Trophoblast cell (in vitro differentiated cells and primary cell): ENCODE measurements around the gene GPSM1.
A peak's percentile ranks its signal among the peaks of the same experiment; 100 is the strongest.

Experiments
- DNase-seq, 2 donors: peaks; one replicate each; pipeline ENCODE4 v3.0.0-alpha.2; 2016
- H2AFZ ChIP-seq: 2 replicates; pipeline ENCODE4 v1.6.1; 2013; ENCODE audit warnings: low read length, moderate library complexity, mild to moderate bottlenecking; ENCODE audit not compliant: insufficient read depth, poor library complexity
- H2AK5ac ChIP-seq: 2 replicates; pipeline ENCODE4 v1.6.1; 2013; ENCODE audit warnings: mild to moderate bottlenecking, low read length
- H2BK120ac ChIP-seq: 2 replicates; pipeline ENCODE4 v1.6.1; 2013; ENCODE audit warnings: low read length, mild to moderate bottlenecking, moderate library complexity; ENCODE audit not compliant: insufficient read depth, poor library complexity
- H2BK12ac ChIP-seq: 2 replicates; pipeline ENCODE4 v1.6.1; 2013; ENCODE audit warnings: mild to moderate bottlenecking, low read length, moderate library complexity
- H2BK5ac ChIP-seq: 2 replicates; pipeline ENCODE4 v1.6.1; 2013; ENCODE audit warnings: low read length, low read depth, moderate library complexity, mild to moderate bottlenecking; ENCODE audit not compliant: poor library complexity
- H3K14ac ChIP-seq: 2 replicates; pipeline ENCODE4 v1.6.1; 2013; ENCODE audit warnings: mild to moderate bottlenecking, low read length
- H3K18ac ChIP-seq: 2 replicates; pipeline ENCODE4 v1.6.1; 2013; ENCODE audit warnings: mild to moderate bottlenecking, low read length
- H3K23ac ChIP-seq: 2 replicates; pipeline ENCODE4 v1.6.1; 2013; ENCODE audit warnings: low read length
- H3K27ac ChIP-seq: 2 replicates; pipeline ENCODE4 v1.5.1; 2013; ENCODE audit warnings: low read depth, mild to moderate bottlenecking, inconsistent platforms, low read length, moderate library complexity
- H3K27me3 ChIP-seq: 2 replicates; pipeline ENCODE4 v1.6.1; 2013; ENCODE audit warnings: inconsistent platforms, mild to moderate bottlenecking, low read length, moderate library complexity; ENCODE audit not compliant: insufficient read depth
- H3K36me3 ChIP-seq, 2 experiments: 1 replicate in 1 of 2; 2 replicates in 1 of 2; pipeline ENCODE4 v1.6.1; 2013; ENCODE audit warnings: low read length in 2 of 2, mild to moderate bottlenecking in 2 of 2, moderate library complexity in 1 of 2; ENCODE audit not compliant: insufficient read depth in 2 of 2, control insufficient read depth in 1 of 2
- H3K4ac ChIP-seq: 2 replicates; pipeline ENCODE4 v1.6.1; 2013; ENCODE audit warnings: low read depth, mild to moderate bottlenecking, low read length, moderate library complexity
- H3K4me1 ChIP-seq, 2 experiments: 1 replicate in 1 of 2; 2 replicates in 1 of 2; pipeline ENCODE4 v1.6.1; 2013; ENCODE audit warnings: low read length in 2 of 2, mild to moderate bottlenecking in 2 of 2, moderate library complexity in 1 of 2; ENCODE audit not compliant: insufficient read depth in 2 of 2, control insufficient read depth in 1 of 2
- H3K4me2 ChIP-seq: 2 replicates; pipeline ENCODE4 v1.6.1; 2013; ENCODE audit warnings: inconsistent platforms, mild to moderate bottlenecking, low read length, moderate library complexity
- H3K4me3 ChIP-seq: 2 replicates; pipeline ENCODE4 v1.5.1; 2013; ENCODE audit warnings: mild to moderate bottlenecking, low read depth, low read length, inconsistent platforms
- H3K79me1 ChIP-seq: one replicate; pipeline ENCODE4 v1.6.1; 2013; ENCODE audit warnings: low read length
- H3K79me2 ChIP-seq: 2 replicates; pipeline ENCODE4 v1.6.1; 2013; ENCODE audit warnings: low read length, mild to moderate bottlenecking; ENCODE audit not compliant: control insufficient read depth, insufficient read depth, poor library complexity
- H3K9ac ChIP-seq: 2 replicates; pipeline ENCODE4 v1.6.1; 2013; ENCODE audit warnings: mild to moderate bottlenecking, low read length
- H3K9me3 ChIP-seq: 2 replicates; pipeline ENCODE4 v1.6.1; 2013; ENCODE audit warnings: low read depth, mild to moderate bottlenecking, control low read depth, inconsistent platforms, low read length; ENCODE audit not compliant: insufficient read depth
- H4K12ac ChIP-seq: 2 replicates; pipeline ENCODE4 v1.6.1; 2013; ENCODE audit warnings: low read depth, mild to moderate bottlenecking, low read length, moderate library complexity
- H4K8ac ChIP-seq: 2 replicates; pipeline ENCODE4 v1.6.1; 2013; ENCODE audit warnings: low read depth, mild to moderate bottlenecking, low read length, moderate library complexity
- H4K91ac ChIP-seq: one replicate; pipeline ENCODE4 v1.6.1; 2013; ENCODE audit warnings: low read depth, mild to moderate bottlenecking, low read length, moderate library complexity
- WGBS: extraction: QIAGEN DNeasy Blood & Tissue Kit; methylation state at CpG from one replicate; pipeline ENCODE4 v1.1.7; 2013; ENCODE audit warnings: missing lambda C conversion rate; ENCODE audit not compliant: insufficient read length, insufficient coverage; ENCODE audit errors: extremely low coverage; 5-methylcytosine and 5-hydroxymethylcytosine counted together

The GPSM1 gene

DNA sequence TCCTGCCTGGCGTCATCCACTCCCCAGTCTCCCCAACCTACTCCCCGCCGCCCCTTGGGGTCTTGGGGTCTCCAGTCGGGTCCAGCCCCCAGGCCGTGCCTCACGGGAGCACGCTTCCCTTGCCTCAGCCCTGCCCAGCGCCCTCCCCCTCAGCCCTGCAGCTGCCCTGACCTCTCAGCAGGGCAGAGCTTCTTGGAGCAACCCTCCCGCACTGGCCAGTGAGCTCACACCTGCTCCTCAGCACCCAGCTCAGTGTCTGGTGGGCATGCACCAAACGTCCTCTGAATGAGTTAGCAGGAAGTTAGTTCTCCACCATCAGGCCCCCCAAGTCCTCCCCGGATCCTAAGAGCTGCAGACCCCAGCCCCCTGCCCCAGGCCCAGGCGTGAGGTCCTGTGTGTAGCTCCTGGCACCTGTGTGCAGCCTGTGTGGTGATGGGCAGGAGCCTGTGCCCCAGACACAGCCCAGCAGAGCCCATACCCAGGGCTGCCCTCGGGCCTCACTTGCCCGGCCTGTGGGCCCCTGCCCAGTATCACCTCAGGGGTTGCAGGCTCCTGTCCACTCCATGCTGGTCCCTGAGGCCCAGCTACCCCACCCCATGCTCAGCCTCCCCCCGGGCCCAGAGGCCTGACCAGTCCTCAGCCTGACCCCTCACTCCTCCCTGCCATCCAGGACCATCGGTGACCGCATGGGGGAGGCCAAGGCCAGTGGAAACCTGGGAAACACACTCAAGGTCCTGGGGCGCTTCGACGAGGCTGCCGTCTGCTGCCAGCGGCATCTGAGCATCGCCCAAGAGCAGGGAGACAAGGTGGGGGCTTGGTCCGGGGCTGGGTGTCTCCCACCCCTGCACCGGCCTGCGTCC lies 8.2 kb downstream of the GPSM1 start:
- no CpG with 5 or more reads among the region's 26 CpGs for WGBS
- no peak overlapping the region for H4K12ac ChIP-seq
- no peak overlapping the region for H3K23ac ChIP-seq
- no peak overlapping the region for H3K4ac ChIP-seq
- no peaks in the 10 kb centered on the region for H3K79me2 ChIP-seq
- no peak overlapping the region for H2BK12ac ChIP-seq
- H3K14ac ChIP-seq, result no peak overlapping the region
- H3K36me3 ChIP-seq, result peaks cover 42 to 52% of the 10 kb centered on the region in 2 experiments
- no peaks in the 10 kb centered on the region for H3K27me3 ChIP-seq
- no peak overlapping the region for H2BK5ac ChIP-seq
- H4K8ac ChIP-seq, result no peak overlapping the region
- H2AFZ ChIP-seq, result no peak overlapping the region
- no peaks in the 10 kb centered on the region for H3K9me3 ChIP-seq
- H3K18ac ChIP-seq, result no peak overlapping the region
- no peak overlapping the region for H3K4me2 ChIP-seq
- H2AK5ac ChIP-seq, result no peak overlapping the region
- no peak overlapping the region for H3K9ac ChIP-seq
- no peaks in the 10 kb centered on the region for H3K4me1 ChIP-seq
- no peak overlapping the region for H2BK120ac ChIP-seq
- no peak for DNase-seq
- H3K4me3 ChIP-seq, result no peak overlapping the region
- no peaks in the 10 kb centered on the region for H3K79me1 ChIP-seq
- no peak overlapping the region for H4K91ac ChIP-seq
- H3K27ac ChIP-seq, result no peak overlapping the region

GRCh38 chr9:136336156-136336870 lies 9.0 kb downstream of the GPSM1 start:
- no peak overlapping the region for H3K18ac ChIP-seq
- H3K79me2 ChIP-seq, result no peaks in the 10 kb centered on the region
- no peak overlapping the region for H3K9ac ChIP-seq
- H3K9me3 ChIP-seq, result no peaks in the 10 kb centered on the region
- no CpG with 5 or more reads among the region's 30 CpGs for WGBS
- no peaks in the 10 kb centered on the region for H3K4me1 ChIP-seq
- DNase-seq, result peak in 1 of 2 donors; percentile 18
- H2BK120ac ChIP-seq, result no peak overlapping the region
- no peak overlapping the region for H2AK5ac ChIP-seq
- H4K91ac ChIP-seq, result no peak overlapping the region
- no peak overlapping the region for H3K4me2 ChIP-seq
- H2BK5ac ChIP-seq, result no peak overlapping the region
- peaks cover 44 to 57% of the 10 kb centered on the region in 2 experiments for H3K36me3 ChIP-seq
- no peaks in the 10 kb centered on the region for H3K27me3 ChIP-seq
- H4K12ac ChIP-seq, result no peak overlapping the region
- H3K79me1 ChIP-seq, result no peaks in the 10 kb centered on the region
- no peak overlapping the region for H3K23ac ChIP-seq
- H3K14ac ChIP-seq, result no peak overlapping the region
- no peak overlapping the region for H2BK12ac ChIP-seq
- no peak overlapping the region for H3K4me3 ChIP-seq
- H4K8ac ChIP-seq, result no peak overlapping the region
- no peak overlapping the region for H3K4ac ChIP-seq
- H2AFZ ChIP-seq, result no peak overlapping the region
- H3K27ac ChIP-seq, result no peak overlapping the region

GRCh38 chr9:136336881-136337280 lies 9.5 kb downstream of the GPSM1 start:
- no peak overlapping the region for H2BK5ac ChIP-seq
- no peak overlapping the region for H4K12ac ChIP-seq
- no CpG with 5 or more reads among the region's 23 CpGs for WGBS
- no peaks in the 10 kb centered on the region for H3K79me2 ChIP-seq
- peaks cover 44 to 57% of the 10 kb centered on the region in 2 experiments for H3K36me3 ChIP-seq
- H3K9ac ChIP-seq, result no peak overlapping the region
- no peaks in the 10 kb centered on the region for H3K27me3 ChIP-seq
- H3K4me3 ChIP-seq, result no peak overlapping the region
- no peak overlapping the region for H2AFZ ChIP-seq
- no peak overlapping the region for H4K91ac ChIP-seq
- H3K79me1 ChIP-seq, result no peaks in the 10 kb centered on the region
- H2BK120ac ChIP-seq, result no peak overlapping the region
- no peak overlapping the region for H3K23ac ChIP-seq
- H3K18ac ChIP-seq, result no peak overlapping the region
- H3K4ac ChIP-seq, result no peak overlapping the region
- no peak overlapping the region for H3K14ac ChIP-seq
- no peak for DNase-seq
- H3K27ac ChIP-seq, result no peak overlapping the region
- H3K4me1 ChIP-seq, result no peaks in the 10 kb centered on the region
- no peak overlapping the region for H2BK12ac ChIP-seq
- H4K8ac ChIP-seq, result no peak overlapping the region
- no peaks in the 10 kb centered on the region for H3K9me3 ChIP-seq
- no peak overlapping the region for H2AK5ac ChIP-seq
- no peak overlapping the region for H3K4me2 ChIP-seq

- Histone ChIP-seq H3K9ac (no peak overlapping the region), H3K27ac (no peak overlapping the region), H3K79me2 (no peaks in the 10 kb centered on the region), H3K4me1 (peaks cover 3 to 5% of the 10 kb centered on the region in 2 experiments), H3K27me3 (no peaks in the 10 kb centered on the region), H2AK5ac (no peak overlapping the region), H4K12ac (no peak overlapping the region), H4K91ac (no peak overlapping the region), H3K14ac (no peak overlapping the region), H3K79me1 (peaks cover 3% of the 10 kb centered on the region), H3K9me3 (no peaks in the 10 kb centered on the region), H2BK5ac (no peak overlapping the region), H3K4me2 (no peak overlapping the region), H3K4me3 (no peak overlapping the region), H4K8ac (no peak overlapping the region), H2BK12ac (no peak overlapping the region), H3K4ac (no peak overlapping the region), H3K23ac (no peak overlapping the region), H2BK120ac (no peak overlapping the region), H2AFZ (no peak overlapping the region), H3K36me3 (peaks cover 39 to 53% of the 10 kb centered on the region in 2 experiments), H3K18ac (no peak overlapping the region)
- WGBS, result no CpG with 5 or more reads among the region's 43 CpGs
- no peak for DNase-seq
Measured at GRCh38 chr9:136337416-136338395, 10.4 kb downstream of the GPSM1 start.
